ENCODE data around the gene P3H3.
"Not testable (repeated sequence)": the region's sequence is repeated elsewhere in the genome, so short reads cannot be mapped to it uniquely, and the experiment has no call there.

Gene P3H3

DNA sequence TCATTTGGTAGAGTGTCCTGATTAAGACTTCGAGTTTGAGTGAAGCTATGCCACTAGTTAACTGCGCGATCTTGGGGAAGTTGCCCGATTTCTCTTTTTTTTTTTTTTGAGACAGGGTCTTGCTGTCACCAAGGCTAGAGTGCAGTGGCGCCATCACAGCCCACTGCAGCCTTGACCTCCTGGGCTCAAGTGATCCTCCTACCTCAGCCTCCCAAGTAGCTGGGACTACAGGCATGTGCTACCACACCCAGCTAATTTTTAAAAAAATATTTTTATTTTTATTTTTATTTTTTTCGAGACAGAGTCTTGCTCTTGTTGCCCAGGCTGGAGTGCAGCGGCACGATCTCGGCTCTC is 45.8 kb downstream of the P3H3 start:
- in situ Hi-C loops (cut with MboI; ENCODE audit: low pct_unique_long_range_greater_than_20kb, low sequenced_read_pairs); DNase-seq: not testable (repeated sequence)

DNA sequence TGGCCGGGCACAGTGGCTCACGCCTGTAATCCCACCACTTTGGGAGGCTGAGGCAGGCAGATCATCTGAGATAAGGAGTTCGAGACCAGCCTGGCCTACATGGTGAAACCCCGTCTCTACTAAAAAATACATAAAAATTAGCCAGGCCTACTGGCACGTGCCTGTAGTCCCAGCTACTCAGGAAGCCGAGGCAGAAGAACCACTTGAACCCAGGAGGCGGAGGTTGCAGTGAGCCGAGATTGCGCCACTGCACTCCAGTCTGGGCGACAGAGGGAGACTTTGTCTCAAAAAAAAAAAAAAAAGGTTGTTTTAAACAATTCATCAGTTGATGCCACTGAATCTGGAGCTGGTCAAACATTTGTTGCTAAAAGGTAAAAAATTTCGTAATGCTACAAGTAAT is 51.6 kb downstream of the P3H3 start:
- in situ Hi-C loops (cut with MboI; ENCODE audit: low pct_unique_long_range_greater_than_20kb, low sequenced_read_pairs); DNase-seq: not testable (repeated sequence)

DNA sequence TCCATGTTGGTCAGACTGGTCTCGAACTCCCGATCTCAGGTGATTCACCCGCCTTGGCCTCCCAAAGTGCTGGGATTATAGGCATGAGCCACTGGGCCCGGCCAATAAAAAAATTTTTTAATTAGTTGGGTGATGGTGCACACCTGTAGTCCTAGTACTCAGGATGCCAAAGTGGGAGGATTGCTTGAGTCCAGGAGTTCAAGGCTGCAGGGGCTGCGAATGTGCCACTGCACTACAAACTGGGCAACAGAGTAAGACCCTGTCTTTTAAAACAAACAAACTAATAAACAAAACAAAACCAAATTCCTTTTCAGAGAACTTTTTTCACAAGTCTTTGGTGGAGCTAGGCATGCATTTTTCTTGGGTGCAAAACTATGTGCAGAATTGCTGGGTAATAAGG is 55.0 kb downstream of the P3H3 start:
- in situ Hi-C loops (cut with MboI; ENCODE audit: low pct_unique_long_range_greater_than_20kb, low sequenced_read_pairs): no loop called here
- no peak for DNase-seq

DNA sequence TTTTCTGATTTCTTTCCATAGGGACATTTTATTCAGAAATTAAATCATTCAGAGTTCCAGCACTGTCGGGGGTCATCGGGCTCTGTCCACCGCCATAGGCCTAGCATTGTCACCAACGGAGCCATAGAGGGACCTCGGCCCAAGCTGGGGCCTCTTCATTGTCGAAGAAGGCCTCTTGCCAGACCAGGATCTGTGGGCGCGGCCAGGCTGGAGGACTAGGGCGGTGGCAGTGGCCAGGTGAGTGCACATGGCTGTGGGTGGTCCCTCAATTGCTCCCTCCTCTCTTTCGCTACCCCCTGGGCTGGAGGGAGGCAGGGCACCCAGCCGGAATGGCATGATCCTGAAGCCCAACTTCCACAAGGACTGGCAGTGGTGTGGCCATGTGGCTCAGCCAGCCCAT is 55.5 kb downstream of the P3H3 start:
- in situ Hi-C loops (cut with MboI; ENCODE audit: low pct_unique_long_range_greater_than_20kb, low sequenced_read_pairs): no loop called here
- DNase-seq: no peak

DNA sequence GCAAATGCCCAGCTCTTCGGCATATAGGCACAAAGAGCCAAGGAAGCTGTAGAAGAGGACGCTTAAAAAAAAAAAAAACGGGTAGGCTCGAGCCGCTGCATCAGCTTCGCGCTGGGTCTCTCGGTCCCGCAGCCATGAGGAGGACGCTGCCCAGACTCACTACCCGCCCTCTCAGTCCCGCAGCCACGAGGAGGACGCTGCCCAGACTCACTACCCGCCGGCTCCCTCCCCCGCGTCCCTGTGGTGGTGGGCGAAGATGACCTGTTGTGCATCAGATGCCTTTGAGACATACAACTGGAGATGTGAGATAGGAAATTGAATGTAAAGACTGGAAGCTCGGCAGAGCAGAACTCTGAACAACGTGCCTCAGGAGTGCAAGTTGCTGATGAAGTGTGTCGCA is 56.3 kb downstream of the P3H3 start:
- in situ Hi-C loops (cut with MboI; ENCODE audit: low pct_unique_long_range_greater_than_20kb, low sequenced_read_pairs): no loop called here
- no peak for DNase-seq

DNA sequence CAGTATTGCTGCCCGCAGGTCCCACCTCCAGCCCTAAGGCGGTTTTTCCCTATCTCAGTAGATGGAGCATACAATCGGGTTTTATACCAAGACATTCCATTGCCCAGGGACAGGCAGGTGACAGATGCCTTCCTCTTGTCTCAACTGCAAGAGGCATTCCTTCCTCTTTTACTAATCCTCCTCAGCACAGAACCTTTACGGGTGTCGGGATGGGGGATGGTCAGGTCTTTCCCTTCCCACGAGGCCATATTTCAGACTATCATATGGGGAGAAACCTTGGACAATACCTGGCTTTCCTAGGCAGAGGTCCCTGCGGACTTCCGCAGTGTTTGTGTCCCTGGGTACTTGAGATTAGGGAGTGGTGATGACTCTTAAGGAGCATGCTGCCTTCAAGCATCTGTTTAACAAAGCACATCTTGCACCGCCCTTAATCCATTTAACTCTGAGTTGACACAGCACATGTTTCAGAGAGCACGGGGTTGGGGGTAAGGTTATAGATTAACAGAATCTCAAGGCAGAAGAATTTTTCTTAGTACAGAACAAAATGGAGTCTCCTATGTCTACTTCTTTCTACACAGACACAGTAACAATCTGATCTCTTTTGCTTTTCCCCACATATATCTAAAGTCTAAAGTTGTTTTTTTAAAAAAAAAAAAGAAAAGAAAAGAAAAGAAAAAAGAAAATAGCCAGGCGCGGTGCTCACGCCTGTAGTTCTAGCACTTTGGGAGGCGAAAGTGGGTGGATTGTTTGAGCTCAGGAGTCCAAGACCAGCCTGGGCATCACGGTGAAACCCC is 58.2 kb downstream of the P3H3 start:
- in situ Hi-C loops (cut with MboI; ENCODE audit: low pct_unique_long_range_greater_than_20kb, low sequenced_read_pairs); DNase-seq: not testable (repeated sequence)

DNA sequence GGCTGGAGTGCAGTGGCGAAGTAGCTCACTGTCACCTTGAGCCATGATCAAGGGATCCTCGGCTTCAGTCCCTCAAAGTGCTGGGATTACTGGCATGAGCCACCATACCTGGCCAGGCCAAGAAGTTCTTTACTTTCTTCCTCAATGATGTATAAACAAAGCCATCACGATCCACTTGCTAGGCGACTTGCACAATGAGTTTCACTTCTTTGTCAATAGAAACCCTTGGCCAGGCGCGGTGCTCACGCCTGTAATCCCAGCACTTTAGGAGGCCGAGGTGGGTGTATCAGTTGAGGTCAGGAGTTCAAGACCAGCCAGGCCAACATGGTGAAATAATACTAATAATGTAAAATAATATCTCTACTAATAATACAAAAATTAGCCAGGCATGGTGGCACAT is 59.3 kb downstream of the P3H3 start:
- in situ Hi-C loops (cut with MboI; ENCODE audit: low pct_unique_long_range_greater_than_20kb, low sequenced_read_pairs): no loop called here
- no peak for DNase-seq

DNA sequence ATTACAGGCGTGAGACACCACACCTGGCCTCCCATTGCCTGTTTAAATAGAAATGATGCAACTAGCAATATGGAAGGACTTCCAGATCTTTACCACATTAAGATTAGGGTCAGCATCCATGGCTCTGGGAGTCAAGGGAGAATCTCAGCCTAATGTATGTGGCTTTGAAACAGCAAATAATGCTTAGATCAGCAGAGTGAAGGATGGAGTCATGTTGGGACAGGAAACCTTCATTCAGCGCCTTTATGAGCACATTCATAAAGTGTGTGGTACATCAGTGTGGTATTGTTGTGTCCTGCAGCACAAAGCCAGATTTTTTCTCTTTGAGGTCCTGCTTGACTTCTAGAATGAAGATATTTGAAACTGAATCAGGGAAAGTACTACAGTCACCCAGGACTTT is 60.2 kb downstream of the P3H3 start:
- in situ Hi-C loops (cut with MboI; ENCODE audit: low pct_unique_long_range_greater_than_20kb, low sequenced_read_pairs): no loop called here

DNA sequence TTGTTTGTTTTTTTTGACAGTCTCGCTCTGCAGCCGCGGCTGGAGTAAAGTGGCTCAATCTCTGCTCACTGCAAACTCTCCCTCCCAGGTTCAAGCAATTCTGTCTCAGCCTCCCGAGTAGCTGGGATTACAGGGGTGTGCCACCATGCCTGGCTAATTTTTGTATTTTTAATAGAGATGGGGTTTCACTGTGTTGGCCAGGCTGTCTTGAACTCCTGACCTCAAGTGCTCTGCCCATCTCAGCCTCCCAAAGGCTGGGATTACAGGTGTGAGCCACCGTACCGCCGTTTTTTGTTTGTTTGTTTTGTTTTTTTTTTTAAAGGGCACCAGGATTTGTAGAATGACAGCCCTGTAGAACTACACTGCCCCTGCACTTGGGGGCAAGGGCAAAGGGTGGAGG is 60.6 kb downstream of the P3H3 start:
- in situ Hi-C loops (cut with MboI; ENCODE audit: low pct_unique_long_range_greater_than_20kb, low sequenced_read_pairs); DNase-seq: not testable (repeated sequence)

More for the DNA sequence above, 60.2 kb downstream of the P3H3 start:
- no peak for DNase-seq
